GM12878 (cell line): ENCODE results near the gene PFKM. TPM values are rescaled to one million over a fixed set of nuclear protein-coding genes. Genes with fewer than 3 reads are reported as not detected.

Experiments
- ATAC-seq: fragments of 200-7000 bp; cut with Tn5 transposase; 3 replicates; pipeline ENCODE4 v1.9.1; 2020; ENCODE audit warnings: mild to moderate bottlenecking, moderate library complexity
- BruUV-seq: library from RNA; stranded (reverse); fragments of 400-500 nt; replicated peaks from 2 replicates; lab custom pipeline; 2021; lab: Mats Ljungman, UMichigan
- CTCF ChIA-PET: fragments of 300-600 bp; sonication (Branson Sonifier 250); formaldehyde crosslinking; extraction: SDS; loops from one replicate; lab custom pipeline; 2021; ENCODE audit warnings: inconsistent platforms; lab: Yijun Ruan, JAX
- POLR2A ChIA-PET: fragments of 350-600 bp; formaldehyde crosslinking; extraction: SDS; loops from one replicate; lab custom pipeline; 2021; ENCODE audit warnings: inconsistent platforms; lab: Charles Lee
- RAD21 ChIA-PET: fragments of 300-600 bp; sonication (Branson Sonifier 250); formaldehyde crosslinking; loops from one replicate; lab custom pipeline; 2023; ENCODE audit warnings: antibody characterized with exemption; ENCODE audit not compliant: unreplicated experiment; lab: Charles Lee
- SMC1A ChIA-PET: fragments of 300-600 bp; sonication (Branson Sonifier 250); formaldehyde crosslinking; loops from one replicate; lab custom pipeline; 2023; ENCODE audit not compliant: unreplicated experiment, uncharacterized antibody; lab: Charles Lee
- DNase-seq: peaks from one replicate; pipeline ENCODE4 v3.0.0-alpha.2; 2011; ENCODE audit warnings: low read depth, low spot score
- FAIRE-seq: peaks from 3 replicates; lab custom pipeline; 2011; peaks lifted over from hg19 to GRCh38; lab: Jason Lieb, UNC
- H2AFZ ChIP-seq: 2 replicates; pipeline ENCODE4 v1.6.0; 2011; ENCODE audit warnings: low read depth, low read length, control low read depth; ENCODE audit not compliant: control insufficient read depth
- H3K27ac ChIP-seq: 2 replicates; pipeline ENCODE4 v1.5.1; 2011; ENCODE audit warnings: control low read depth; ENCODE audit not compliant: control insufficient read depth, insufficient read depth
- H3K27me3 ChIP-seq, 2 experiments: replicated peaks in 1 of 2; 2 replicates each; pipeline versions ENCODE4 v1.6.0 to v1.6.1; 2011; ENCODE audit warnings: low read length in 1 of 2; ENCODE audit not compliant: control insufficient read depth in 2 of 2, insufficient read depth in 2 of 2
- H3K36me3 ChIP-seq, 2 experiments: 2 replicates each; pipeline ENCODE4 v1.5.1; 2011; ENCODE audit warnings: low read length in 1 of 2; ENCODE audit not compliant: control insufficient read depth in 2 of 2, insufficient read depth in 2 of 2
- H3K4me1 ChIP-seq: 2 replicates; pipeline ENCODE4 v1.6.1; 2011; ENCODE audit warnings: mild to moderate bottlenecking, low read length, moderate library complexity, mixed read lengths; ENCODE audit not compliant: control insufficient read depth, insufficient read depth
- H3K4me2 ChIP-seq: 2 replicates; pipeline ENCODE4 v1.6.0; 2011; ENCODE audit warnings: control low read depth; ENCODE audit not compliant: control insufficient read depth, insufficient read depth
- H3K4me3 ChIP-seq: fragments of 200-600 bp; sonication (generic); 2 replicates; pipeline ENCODE4 v1.5.1; 2016
- H3K79me2 ChIP-seq: 2 replicates; pipeline ENCODE4 v1.6.0; 2011; ENCODE audit warnings: low read length; ENCODE audit not compliant: control insufficient read depth, insufficient read depth
- H3K9ac ChIP-seq: 2 replicates; pipeline ENCODE4 v1.8.0; 2011; ENCODE audit warnings: low read length, control low read depth, mixed read lengths; ENCODE audit not compliant: control insufficient read depth, insufficient read depth
- H3K9me3 ChIP-seq: replicated peaks from 3 replicates; pipeline ENCODE4 v1.5.1; 2011; ENCODE audit warnings: mild to moderate bottlenecking, low read length; ENCODE audit not compliant: control insufficient read depth, insufficient read depth
- H4K20me1 ChIP-seq: 2 replicates; pipeline ENCODE4 v1.6.0; 2011; ENCODE audit not compliant: control insufficient read depth, insufficient read depth
- BCL3 ChIP-seq: IDR thresholded peaks from 2 replicates; pipeline ENCODE4 v1.6.1; 2011; ENCODE audit warnings: borderline replicate concordance, low read depth, mild to moderate bottlenecking, moderate library complexity, low read length; ENCODE audit not compliant: insufficient read depth, poor library complexity, severe bottlenecking
- CEBPB ChIP-seq, 2 experiments: fragments of 150-350 bp in 1 of 2; IDR thresholded peaks; 2 replicates each; pipeline ENCODE4 v1.6.1; 2012 to 2014; ENCODE audit warnings: low read depth in 2 of 2, low read length in 2 of 2, borderline replicate concordance in 1 of 2, inconsistent platforms in 1 of 2
- EZH2 ChIP-seq: IDR thresholded peaks from 2 replicates; pipeline ENCODE4 v1.6.1; 2012; ENCODE audit warnings: low read depth, mild to moderate bottlenecking, control low read depth, inconsistent platforms, low read length, borderline replicate concordance; ENCODE audit not compliant: control insufficient read depth
- GATAD2B ChIP-seq: fragments of 450-650 bp; conservative IDR thresholded peaks from 2 replicates; pipeline ENCODE4 v1.6.1; 2017; ENCODE audit warnings: low read depth, mild to moderate bottlenecking, moderate library complexity
- IKZF2 ChIP-seq, 2 experiments: fragments of 450-650 bp; IDR thresholded peaks; 2 replicates each; pipeline ENCODE4 v1.6.1; 2017; ENCODE audit warnings: mild to moderate bottlenecking in 2 of 2, moderate library complexity in 2 of 2
- JUND ChIP-seq: IDR thresholded peaks from 2 replicates; pipeline ENCODE4 v1.6.1; 2012; ENCODE audit warnings: low read depth, mild to moderate bottlenecking, low read length, improper control_type of control experiment, moderate library complexity
- MTA3 ChIP-seq: IDR thresholded peaks from 2 replicates; pipeline ENCODE4 v1.6.1; 2012; ENCODE audit warnings: low read length, inconsistent platforms, borderline replicate concordance
- NBN ChIP-seq: fragments of 450-650 bp; IDR thresholded peaks from 2 replicates; pipeline ENCODE4 v1.6.1; 2016
- PBX3 ChIP-seq: IDR thresholded peaks from 2 replicates; pipeline ENCODE4 v1.6.1; 2011; ENCODE audit warnings: mild to moderate bottlenecking, low read depth, low read length, moderate library complexity; ENCODE audit not compliant: insufficient replicate concordance
- RB1 ChIP-seq: fragments of 450-650 bp; formaldehyde crosslinking; IDR thresholded peaks from 2 replicates; pipeline ENCODE4 v1.6.1; 2017; ENCODE audit warnings: mild to moderate bottlenecking, borderline replicate concordance
- SPI1 ChIP-seq: IDR thresholded peaks from 2 replicates; pipeline ENCODE4 v1.6.1; 2011; ENCODE audit warnings: low read depth, mild to moderate bottlenecking, low read length, moderate library complexity, borderline replicate concordance; ENCODE audit not compliant: insufficient read depth
- ZNF687 ChIP-seq: fragments of 450-650 bp; IDR thresholded peaks from 2 replicates; pipeline ENCODE4 v1.6.1; 2017; ENCODE audit warnings: mild to moderate bottlenecking, moderate library complexity
- WGBS: methylation state at CpG from one replicate; pipeline ENCODE4 v1.1.6; 2016; ENCODE audit warnings: low lambda C conversion rate; ENCODE audit not compliant: insufficient replicate concordance, insufficient coverage; ENCODE audit errors: missing lambda C conversion rate; 5-methylcytosine and 5-hydroxymethylcytosine counted together
- in situ Hi-C: fragments of 300-500 bp; cut with MboI; formaldehyde crosslinking; loops from 9 replicates; pipeline ENCODE4 v1.14.3; 2018; ENCODE audit warnings: mixed read lengths
- intact Hi-C: fragments of 100-400 bp; cut with micrococcal nuclease; formaldehyde crosslinking; loops from one replicate; pipeline ENCODE4 v1.14.2; 2022; ENCODE audit not compliant: unreplicated experiment
- polyA plus RNA-seq, 11 experiments: library from polyadenylated mRNA; depleted of rRNA in 4 of 11; unstranded in 6 of 11; stranded (reverse) in 5 of 11; fragments of >200 nt; fragmentation: Nextera tagmentation in 4 of 11; fragmentation: Illumina TruSeq in 1 of 11; extraction: Ambion mirVana in 4 of 11; extraction: Trizol in 1 of 11; gene quantifications; 1 replicate in 1 of 11; 2 replicates in 10 of 11; pipeline versions ENCODE4 v1.2.1 to v1.2.3, GENCODE V29; 2011 to 2016; ENCODE audit warnings: inconsistent platforms in 2 of 11, missing spikeins in 2 of 11, low read depth in 1 of 11
- total RNA-seq, 4 experiments: library from RNA; depleted of rRNA in 3 of 4; stranded (reverse); fragments of >200 nt in 3 of 4; fragmentation: Illumina TruSeq in 1 of 4; extraction: Trizol in 1 of 4; gene quantifications; 2 replicates each; pipeline versions ENCODE4 v1.2.1 to v1.2.3, GENCODE V29; 2013 to 2021

Gene PFKM
- total and polyA plus RNA-seq, 10 of the 15 experiments (the other 5 are each of a cell fraction or from before 2014, with no cell fraction given) = 27.6 to 80.0 (median 55.8) TPM

- Histone ChIP-seq H3K27ac (no peak overlapping the region), H3K36me3 (peaks cover 22 to 45% of the 10 kb centered on the region in 2 experiments), H3K9me3 (no peaks in the 10 kb centered on the region), H3K27me3 (no peaks in the 10 kb centered on the region), H3K4me3 (no peak overlapping the region), H2AFZ (no peak overlapping the region), H3K9ac (no peak overlapping the region), H4K20me1 (no peaks in the 10 kb centered on the region), H3K79me2 (no peaks in the 10 kb centered on the region), H3K4me2 (no peak overlapping the region), H3K4me1 (no peaks in the 10 kb centered on the region)
- no TSS peak for BruUV-seq
- POLR2A ChIA-PET = interaction anchor here (0.7 to 1.2 kb wide), 2 partner anchors 9 to 268 kb away, joined by 3 read pairs; no protein-coding TSS in a partner anchor
- SMC1A ChIA-PET = interaction anchor here (1.0 to 1.5 kb wide), 3 partner anchors 9 to 25 kb away, joined by 3 read pairs; no protein-coding TSS in a partner anchor
- no peak for DNase-seq
- in situ Hi-C loops = no loop called here
- intact Hi-C loops = no loop called here
- no peak for ATAC-seq
- CTCF ChIA-PET = no interaction called here
- RAD21 ChIA-PET = no interaction called here
- WGBS = 91% methylated on average over 7 of the region's 7 CpGs
- FAIRE-seq = no peak
- TF ChIP-seq RB1 (no peak), EZH2 (no peak), SPI1 (no peak), PBX3 (no peak), IKZF2 (IDR thresholded peaks at IDR 0.05) (no peak), CEBPB (IDR thresholded peaks at IDR 0.05; ENCODE audit: borderline replicate concordance in 1 of 2, low read depth in 2 of 2, low read length in 2 of 2) (no peak), JUND (no peak), NBN (no peak), GATAD2B (no peak), MTA3 (no peak), BCL3 (no peak), ZNF687 (no peak)
Observed at GRCh38 chr12:48142818-48143674, 23.9 kb downstream of the PFKM start.
